Activated naive CD4-positive, alpha-beta T cell treated with anti-CD3 and anti-CD28 coated beads, Interleukin-2, amount 50 U/mL, for 24 hours (primary cell): ENCODE data around the gene RBM26.

Source experiments
- H3K27ac Mint-ChIP-seq: one replicate; pipeline ENCODE4 v1.8.0; 2021; ENCODE audit warnings: mild to moderate bottlenecking, mixed read lengths
- H3K27me3 Mint-ChIP-seq: one replicate; pipeline ENCODE4 v1.8.0; 2021; ENCODE audit warnings: mixed read lengths
- H3K36me3 Mint-ChIP-seq: one replicate; pipeline ENCODE4 v1.8.0; 2021; ENCODE audit warnings: mixed read lengths
- H3K4me1 Mint-ChIP-seq: one replicate; pipeline ENCODE4 v1.8.0; 2021; ENCODE audit warnings: mixed read lengths
- H3K4me3 Mint-ChIP-seq: one replicate; pipeline ENCODE4 v1.8.0; 2021; ENCODE audit warnings: mild to moderate bottlenecking, mixed read lengths
- H3K9me3 Mint-ChIP-seq: one replicate; pipeline ENCODE4 v1.8.0; 2021; ENCODE audit warnings: mixed read lengths

The RBM26 gene

DNA sequence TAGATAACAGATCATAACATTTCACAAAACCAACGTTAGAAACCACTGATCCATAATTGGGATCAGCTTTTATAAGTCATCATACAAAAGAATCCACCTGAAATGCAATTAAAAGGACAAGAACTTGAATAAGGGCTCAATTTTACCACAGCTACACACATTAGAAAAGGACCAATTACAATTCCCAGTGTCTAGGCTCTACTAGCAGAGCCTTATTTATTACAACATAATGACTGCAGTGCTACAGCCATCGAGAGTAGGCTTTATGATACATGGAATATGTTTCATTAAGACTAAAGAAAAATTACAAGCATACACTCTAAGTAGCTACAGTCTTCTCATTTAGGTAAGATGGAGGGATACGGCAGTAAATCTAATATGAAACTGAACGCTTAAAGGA is 2.9 kb downstream of the RBM26 start:
- peaks cover 16% of the 10 kb centered on the region for H3K36me3 Mint-ChIP-seq
- no peaks in the 10 kb centered on the region for H3K27me3 Mint-ChIP-seq
- peaks cover 13% of the 10 kb centered on the region for H3K4me1 Mint-ChIP-seq
- H3K4me3 Mint-ChIP-seq: no peak overlapping the region
- H3K9me3 Mint-ChIP-seq: no peaks in the 10 kb centered on the region
- peak overlapping the region; percentile 98 for H3K27ac Mint-ChIP-seq

DNA sequence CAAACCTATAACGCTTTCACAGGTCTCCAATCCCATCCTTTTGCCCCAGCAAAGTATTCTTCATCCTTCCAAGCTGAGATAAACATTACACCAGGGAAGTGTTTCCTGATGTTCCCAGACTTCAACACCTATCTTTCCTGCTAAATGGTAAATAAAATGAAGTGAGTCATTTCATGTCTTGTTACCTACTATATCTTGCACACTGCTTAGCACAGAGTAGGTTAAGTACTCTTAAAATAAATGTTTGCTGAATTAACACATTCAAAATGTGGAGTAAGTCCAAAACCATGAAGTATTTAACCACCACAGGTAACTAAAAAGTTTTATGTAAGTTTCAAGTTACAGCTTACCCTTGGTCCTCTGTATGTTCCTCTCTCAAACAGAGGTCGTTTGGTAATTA is 3.4 kb downstream of the RBM26 start:
- H3K27me3 Mint-ChIP-seq: no peaks in the 10 kb centered on the region
- no peaks in the 10 kb centered on the region for H3K9me3 Mint-ChIP-seq
- peaks cover 16% of the 10 kb centered on the region for H3K36me3 Mint-ChIP-seq
- no peak overlapping the region for H3K4me3 Mint-ChIP-seq
- peak overlapping the region; percentile 98 for H3K27ac Mint-ChIP-seq
- peaks cover 9% of the 10 kb centered on the region for H3K4me1 Mint-ChIP-seq

DNA sequence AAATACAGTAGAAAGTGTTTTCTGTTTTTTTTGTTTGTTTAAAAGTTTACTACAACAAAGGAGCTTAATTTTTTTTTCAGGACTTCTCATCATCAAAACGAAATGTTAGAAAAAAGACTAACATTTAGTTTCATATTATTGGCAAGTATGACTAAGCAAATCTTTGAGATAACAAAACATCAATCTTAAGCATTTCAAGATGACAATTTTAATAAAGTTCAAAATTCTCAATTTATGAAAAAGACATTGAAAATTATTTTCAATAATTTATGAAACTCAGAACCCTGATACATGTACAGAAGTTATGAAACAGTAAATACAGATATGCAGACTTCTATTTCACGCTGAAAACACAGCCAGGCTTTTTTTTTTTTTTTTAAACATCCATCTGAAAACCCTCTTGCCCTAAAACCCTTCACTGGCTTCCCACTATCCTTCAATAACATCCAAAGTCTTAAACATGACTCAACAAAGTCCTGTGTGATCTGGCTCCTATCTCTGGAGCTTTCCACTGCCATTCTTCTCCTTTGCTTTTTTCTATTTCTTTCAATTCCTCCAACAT is 3.9 kb downstream of the RBM26 start:
- Mint-ChIP-seq H3K4me1 (peaks cover 6% of the 10 kb centered on the region), H3K27me3 (no peaks in the 10 kb centered on the region), H3K9me3 (no peaks in the 10 kb centered on the region), H3K27ac (peak overlapping the region; percentile 98), H3K4me3 (no peak overlapping the region), H3K36me3 (peaks cover 16% of the 10 kb centered on the region)

DNA sequence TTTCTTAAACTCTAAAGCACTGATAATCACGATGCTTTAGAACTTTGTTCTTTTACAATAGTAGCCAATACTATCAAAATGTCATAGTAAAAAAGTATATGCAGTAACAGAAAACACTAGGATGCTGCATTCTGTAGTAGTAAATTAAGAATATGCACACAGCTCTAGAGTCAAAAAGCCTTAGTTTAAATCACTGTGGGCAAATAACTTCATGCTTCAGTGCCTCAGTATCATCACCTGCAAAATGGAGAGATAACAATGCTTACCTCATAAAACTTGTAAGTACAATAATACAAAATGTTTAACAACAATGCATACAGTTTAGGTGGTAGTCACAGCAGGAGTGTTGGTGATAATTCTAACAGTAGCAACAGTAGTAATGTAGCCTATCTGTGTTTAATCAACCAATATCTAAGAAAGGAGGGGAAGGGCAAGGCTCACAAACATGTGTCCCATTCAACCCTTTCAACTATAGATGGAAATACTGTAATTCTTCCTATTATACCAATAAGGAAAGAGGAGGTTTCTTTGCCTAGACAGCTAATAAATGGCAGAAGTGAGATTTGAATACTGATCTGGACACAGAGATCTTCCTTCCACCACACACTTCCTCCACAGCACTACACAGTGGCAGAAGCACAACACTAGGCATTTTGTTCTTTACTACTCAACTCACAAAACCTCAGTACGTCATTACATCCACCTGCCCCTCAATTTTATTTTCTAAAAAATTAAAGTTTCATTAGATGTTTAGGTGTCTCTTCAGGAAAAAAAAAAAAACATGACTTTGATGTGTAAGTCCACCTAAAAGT is 4.6 kb downstream of the RBM26 start:
- Mint-ChIP-seq H3K27me3 (no peaks in the 10 kb centered on the region), H3K4me1 (peaks cover 9% of the 10 kb centered on the region), H3K4me3 (no peak overlapping the region), H3K36me3 (peaks cover 18% of the 10 kb centered on the region), H3K9me3 (no peaks in the 10 kb centered on the region), H3K27ac (peak overlapping the region; percentile 81)

DNA sequence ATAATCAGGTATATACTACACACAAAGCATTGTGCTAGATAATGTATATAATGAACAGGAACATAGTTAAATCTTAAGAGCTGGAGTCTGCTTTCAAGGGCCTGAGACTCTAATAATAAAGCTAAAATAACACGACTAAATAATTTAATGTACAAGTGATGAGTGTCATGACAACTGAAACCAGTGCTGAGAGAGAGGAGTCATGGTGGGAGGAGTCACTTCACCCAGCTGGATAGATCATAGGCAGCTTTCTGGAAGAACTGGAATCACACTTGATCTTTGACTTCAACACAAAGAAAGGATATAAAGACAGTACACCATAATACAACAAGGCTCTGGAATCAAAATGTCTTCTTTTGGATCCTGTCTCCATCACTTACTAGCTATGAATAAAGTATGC is 7.1 kb downstream of the RBM26 start:
- Mint-ChIP-seq H3K9me3 (no peaks in the 10 kb centered on the region), H3K27me3 (no peaks in the 10 kb centered on the region), H3K4me1 (peaks cover 32% of the 10 kb centered on the region), H3K36me3 (peaks cover 36% of the 10 kb centered on the region), H3K27ac (peak overlapping the region; percentile 82), H3K4me3 (peak overlapping the region; percentile 11)

DNA sequence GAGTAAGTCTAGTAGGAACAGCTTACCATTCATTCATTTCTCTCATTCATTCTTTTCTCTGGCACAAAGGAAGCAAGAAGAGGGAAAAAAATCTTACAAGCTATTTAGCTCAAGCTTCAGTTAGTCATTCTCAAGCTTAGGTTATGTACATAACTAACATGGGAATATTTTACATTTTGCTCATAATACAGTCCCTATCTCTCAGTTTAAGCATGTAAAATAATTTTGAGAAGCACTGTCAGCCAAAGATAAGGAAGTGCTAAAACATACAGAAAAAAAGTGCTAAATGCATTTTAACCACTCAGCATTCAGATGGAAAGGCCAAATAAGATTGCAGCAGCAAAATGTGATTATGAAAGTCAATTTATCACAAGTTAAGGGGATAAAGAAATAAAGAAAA is 7.9 kb downstream of the RBM26 start:
- peak overlapping the region; percentile 84 for H3K27ac Mint-ChIP-seq
- H3K9me3 Mint-ChIP-seq: no peaks in the 10 kb centered on the region
- peak overlapping the region; percentile 9 for H3K4me3 Mint-ChIP-seq
- H3K27me3 Mint-ChIP-seq: no peaks in the 10 kb centered on the region
- H3K4me1 Mint-ChIP-seq: peaks cover 40% of the 10 kb centered on the region
- H3K36me3 Mint-ChIP-seq: peaks cover 36% of the 10 kb centered on the region

DNA sequence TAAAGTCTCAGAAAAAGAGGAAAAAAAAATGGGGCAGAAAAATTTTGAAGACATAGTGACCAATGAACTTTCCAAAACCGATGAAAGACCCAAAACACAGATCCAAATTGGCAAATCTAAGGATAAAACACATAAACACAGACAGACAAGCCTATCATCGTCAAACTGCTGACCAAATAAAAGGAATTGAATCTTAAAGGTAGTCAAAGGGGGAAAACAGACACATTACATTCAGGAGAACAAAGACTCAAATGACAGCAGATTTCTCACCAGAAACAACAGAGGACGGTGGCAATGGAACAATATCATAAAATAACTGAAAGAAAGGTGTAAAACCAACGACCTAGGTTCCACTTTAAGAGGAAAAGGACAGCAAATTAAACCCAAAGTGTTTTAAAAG is 10.2 kb downstream of the RBM26 start:
- Mint-ChIP-seq H3K9me3 (no peaks in the 10 kb centered on the region), H3K36me3 (peaks cover 29% of the 10 kb centered on the region), H3K27me3 (no peaks in the 10 kb centered on the region), H3K4me1 (peaks cover 56% of the 10 kb centered on the region), H3K4me3 (no peak overlapping the region), H3K27ac (no peak overlapping the region)

DNA sequence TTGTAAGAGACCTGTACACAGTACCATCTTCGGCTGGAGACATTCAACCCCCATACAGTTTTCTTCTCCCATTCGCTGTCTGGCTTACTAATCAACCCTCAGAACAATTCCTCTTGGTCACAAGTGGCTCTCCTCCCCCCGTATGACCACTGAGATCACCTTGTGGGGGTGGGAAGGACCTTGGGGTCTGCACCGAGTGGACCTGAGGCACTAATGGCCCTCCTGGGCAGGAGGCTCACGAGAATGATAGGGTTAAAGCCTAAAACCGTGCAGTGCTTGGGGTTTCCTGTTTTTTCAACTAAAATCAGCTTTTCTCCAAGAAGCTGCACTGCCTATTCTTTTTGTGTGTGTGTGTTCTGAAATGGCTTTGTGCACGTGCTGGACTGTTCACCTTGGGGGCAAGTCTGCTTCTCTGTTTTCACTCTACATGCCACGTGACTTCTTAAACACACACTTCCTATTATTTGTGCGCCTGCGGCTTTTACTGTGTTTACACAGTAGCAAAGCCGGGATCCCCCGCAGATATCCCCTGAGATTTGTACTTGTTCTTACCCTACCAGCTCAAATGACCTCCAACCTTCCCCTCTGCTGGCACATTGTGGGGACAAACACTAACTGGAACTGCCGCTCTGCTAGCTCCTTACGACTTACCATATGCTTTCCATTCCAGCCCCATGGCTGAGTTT is 12.3 kb downstream of the RBM26 start:
- Mint-ChIP-seq H3K27me3 (no peaks in the 10 kb centered on the region), H3K9me3 (no peaks in the 10 kb centered on the region), H3K27ac (peak overlapping the region; percentile 90), H3K4me3 (peak overlapping the region; percentile 79), H3K36me3 (peaks cover 23% of the 10 kb centered on the region), H3K4me1 (peaks cover 75% of the 10 kb centered on the region)

DNA sequence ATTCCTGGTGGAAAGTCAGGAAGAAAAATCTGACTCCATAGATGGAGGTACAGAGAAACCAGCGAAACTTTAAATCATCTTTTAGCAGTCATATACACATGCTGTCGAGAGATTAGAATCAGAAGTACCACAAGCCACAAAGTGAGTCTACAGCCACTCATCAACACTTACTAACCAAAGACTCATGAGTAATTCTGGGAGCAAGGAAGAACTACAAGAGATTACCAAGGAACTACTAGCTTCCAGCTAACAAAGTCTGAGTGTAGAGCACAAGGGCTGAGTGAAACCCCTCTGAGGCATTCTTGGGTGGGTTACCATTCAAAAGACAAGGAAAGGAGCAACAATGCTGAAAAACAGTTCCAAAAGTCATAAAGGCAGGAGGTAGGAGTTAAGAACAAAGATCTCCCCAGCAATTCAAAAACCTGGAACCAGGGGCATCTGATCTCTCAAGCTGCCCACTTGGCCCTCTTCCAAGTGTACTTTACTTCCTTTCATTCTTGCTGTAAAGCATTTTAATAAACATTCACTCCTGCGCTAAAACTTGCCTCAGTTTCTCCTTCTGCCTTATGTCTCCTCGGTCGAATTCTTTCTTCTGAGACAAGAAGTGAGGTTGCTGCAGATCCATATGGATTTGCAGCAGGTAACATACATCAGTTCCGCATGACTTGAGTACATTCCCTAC is 13.0 kb downstream of the RBM26 start:
- Mint-ChIP-seq H3K4me1 (peaks cover 81% of the 10 kb centered on the region), H3K27ac (peak overlapping the region; percentile 90), H3K9me3 (no peaks in the 10 kb centered on the region), H3K36me3 (peaks cover 22% of the 10 kb centered on the region), H3K4me3 (peak overlapping the region; percentile 79), H3K27me3 (no peaks in the 10 kb centered on the region)

DNA sequence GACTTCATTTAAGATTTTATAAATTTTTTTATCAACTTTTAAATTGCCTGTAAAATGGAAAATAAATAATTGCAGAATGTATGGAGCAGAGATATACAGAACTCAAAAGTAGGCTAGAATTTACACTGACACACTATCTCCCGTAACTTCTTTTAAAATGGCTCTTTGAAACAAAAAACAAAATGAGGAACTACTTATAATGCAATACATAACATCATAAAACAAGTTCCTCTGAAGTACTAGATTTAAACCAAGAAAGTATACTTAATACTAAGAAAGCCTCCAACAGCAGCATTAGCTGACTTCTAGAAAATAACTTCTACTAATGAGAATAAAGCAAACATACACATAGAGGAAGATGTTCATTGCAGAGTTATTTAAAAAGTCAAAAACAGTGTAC is 17.0 kb downstream of the RBM26 start:
- Mint-ChIP-seq H3K4me1 (peaks cover 81% of the 10 kb centered on the region), H3K4me3 (no peak overlapping the region), H3K27ac (no peak overlapping the region)

DNA sequence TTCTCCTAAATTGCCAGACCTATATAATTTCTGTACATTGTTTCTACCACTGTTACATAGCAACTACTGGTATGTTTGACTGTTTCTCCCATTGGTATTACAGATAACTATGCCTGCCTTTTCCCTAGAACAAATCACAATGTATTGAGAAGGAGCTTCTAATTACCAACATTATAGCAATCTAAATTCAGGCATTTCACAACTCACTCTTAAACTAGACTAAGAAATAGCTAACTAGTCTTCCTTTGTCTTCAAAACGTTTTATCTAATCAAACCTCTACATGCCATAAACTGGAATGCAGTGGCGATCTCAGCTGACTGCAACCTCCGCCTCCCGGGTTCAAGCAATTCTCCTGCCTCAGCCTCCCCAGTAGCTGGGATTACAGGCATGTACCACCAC is 18.2 kb downstream of the RBM26 start:
- Mint-ChIP-seq H3K27me3 (no peaks in the 10 kb centered on the region), H3K36me3 (peaks cover 5% of the 10 kb centered on the region), H3K4me1 (peaks cover 81% of the 10 kb centered on the region), H3K27ac (peak overlapping the region; percentile 83), H3K4me3 (peak overlapping the region; percentile 6), H3K9me3 (no peaks in the 10 kb centered on the region)

More for the DNA sequence above, 17.0 kb downstream of the RBM26 start:
- no peaks in the 10 kb centered on the region for H3K27me3 Mint-ChIP-seq
- no peaks in the 10 kb centered on the region for H3K9me3 Mint-ChIP-seq
- H3K36me3 Mint-ChIP-seq: peaks cover 3% of the 10 kb centered on the region

DNA sequence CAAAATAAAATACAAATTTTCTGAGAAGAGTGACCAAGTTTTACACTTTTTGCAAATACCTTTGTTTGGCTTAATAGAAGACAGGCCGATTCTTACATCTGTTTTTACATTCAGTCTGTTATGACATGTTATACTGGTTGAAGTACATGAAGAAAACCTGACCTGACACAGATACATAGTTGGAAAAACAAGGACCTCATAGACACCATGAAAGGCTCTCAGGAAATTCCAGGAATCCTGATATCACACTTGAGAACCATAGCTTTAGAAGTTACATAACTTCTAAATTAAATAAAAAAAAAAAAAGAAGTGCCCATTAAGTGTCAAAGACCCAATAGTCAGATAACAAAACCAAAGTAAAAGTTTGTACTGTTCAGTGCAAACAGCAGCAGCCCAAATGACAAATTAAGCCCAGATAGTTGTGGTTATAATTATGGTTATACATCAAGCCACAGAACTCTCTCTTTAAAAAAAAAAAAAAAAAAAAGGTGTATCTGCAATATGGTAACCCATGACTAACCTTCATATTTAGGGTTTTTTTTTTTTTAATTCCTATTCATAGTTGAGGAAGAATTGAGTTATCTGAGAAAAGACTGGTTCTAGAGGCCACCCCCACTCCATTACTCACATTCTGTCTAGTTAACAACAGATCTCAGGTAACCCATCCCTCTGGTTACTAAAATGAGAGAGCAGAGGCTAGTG is 19.8 kb downstream of the RBM26 start:
- peaks cover 5% of the 10 kb centered on the region for H3K36me3 Mint-ChIP-seq
- H3K27ac Mint-ChIP-seq: peak overlapping the region; percentile 59
- no peaks in the 10 kb centered on the region for H3K27me3 Mint-ChIP-seq
- peak overlapping the region; percentile 30 for H3K4me3 Mint-ChIP-seq
- peaks cover 85% of the 10 kb centered on the region for H3K4me1 Mint-ChIP-seq
- no peaks in the 10 kb centered on the region for H3K9me3 Mint-ChIP-seq

DNA sequence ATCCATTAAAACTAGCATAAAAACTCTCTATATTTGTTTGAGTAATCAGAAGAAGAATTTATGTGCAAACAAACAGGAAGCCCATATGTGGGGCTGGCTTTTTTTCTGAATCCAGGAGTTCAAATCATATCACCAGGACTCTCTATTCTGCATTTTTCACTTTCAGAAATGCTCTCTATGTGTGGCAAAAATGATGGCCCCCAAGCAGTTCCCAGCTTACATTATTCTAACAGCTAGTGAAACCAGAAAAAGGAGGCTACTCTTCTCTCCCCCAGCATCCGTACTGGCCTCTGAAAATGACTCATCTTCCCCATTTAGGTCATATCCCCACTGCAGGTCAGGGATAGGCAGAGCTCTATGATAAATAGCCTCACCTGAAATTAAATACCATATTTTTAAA is 20.4 kb downstream of the RBM26 start:
- Mint-ChIP-seq H3K27ac (peak overlapping the region; percentile 52), H3K4me3 (peak overlapping the region; percentile 28), H3K27me3 (no peaks in the 10 kb centered on the region), H3K4me1 (peaks cover 85% of the 10 kb centered on the region), H3K36me3 (peaks cover 7% of the 10 kb centered on the region), H3K9me3 (no peaks in the 10 kb centered on the region)

DNA sequence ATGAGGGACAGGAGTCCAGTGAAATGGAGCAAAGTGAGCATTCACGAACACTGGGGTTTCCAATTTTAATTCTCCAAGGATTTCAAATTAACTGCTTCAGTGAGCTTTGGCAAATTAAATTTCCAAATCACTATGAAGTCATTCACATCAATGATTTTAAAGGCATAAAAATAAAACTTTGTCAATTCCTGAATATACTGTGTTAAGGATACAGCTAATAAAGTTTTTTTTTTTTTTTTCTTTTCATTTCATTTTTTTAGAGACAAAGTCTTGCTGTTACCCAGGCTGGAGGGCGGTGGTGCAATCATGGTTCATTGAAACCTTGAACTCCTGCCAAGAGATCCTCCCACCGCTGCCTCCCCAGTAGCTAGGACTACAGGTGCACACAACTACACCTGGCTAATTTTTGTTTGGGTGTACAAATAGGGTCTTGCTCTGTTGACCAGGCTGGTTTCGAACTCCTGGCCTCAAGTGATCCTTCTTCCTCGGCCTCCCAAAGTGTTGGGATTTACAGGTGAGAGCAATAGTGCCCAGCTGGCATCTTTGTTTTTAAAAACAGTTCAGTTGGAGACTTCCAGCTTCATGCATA is 21.9 kb downstream of the RBM26 start:
- H3K4me1 Mint-ChIP-seq: peaks cover 86% of the 10 kb centered on the region
- no peaks in the 10 kb centered on the region for H3K27me3 Mint-ChIP-seq
- no peak overlapping the region for H3K27ac Mint-ChIP-seq
- no peak overlapping the region for H3K4me3 Mint-ChIP-seq
- H3K9me3 Mint-ChIP-seq: no peaks in the 10 kb centered on the region
- H3K36me3 Mint-ChIP-seq: peaks cover 7% of the 10 kb centered on the region
